COLO668 (cell line): ENCODE results near the gene TRIM2.

ENCODE experiments used
- DNase-seq: peaks from one replicate; lab custom pipeline; 2025; ENCODE audit not compliant: unreplicated experiment; lab: John Stamatoyannopoulos, UW

TRIM2 gene

GRCh38 chr4:153324046-153324445, 119.8 kb downstream of the TRIM2 start:
- no peak for DNase-seq

DNA sequence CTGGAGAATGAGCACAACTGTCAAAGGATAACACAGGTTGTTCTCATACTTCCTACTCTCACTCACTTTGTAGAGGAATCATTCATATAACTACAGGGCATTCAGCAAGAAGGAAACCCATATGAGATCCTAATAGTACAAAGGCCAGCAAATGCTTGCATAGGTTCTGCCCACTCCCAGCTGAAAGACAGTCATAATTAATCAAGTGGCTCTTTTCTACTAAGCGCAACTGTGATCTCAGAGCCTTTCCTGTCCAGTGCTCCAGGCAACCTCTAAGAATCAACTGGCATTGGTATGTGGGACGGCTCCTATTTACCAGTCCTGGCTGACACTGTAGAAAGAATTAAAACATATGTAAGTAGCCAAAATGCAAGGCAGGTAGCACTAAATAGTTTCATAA, 121.3 kb downstream of the TRIM2 start:
- DNase-seq, result no peak

GRCh38 chr4:153326513-153326912, 122.3 kb downstream of the TRIM2 start:
- no peak for DNase-seq

GRCh38 chr4:153327247-153327646, 123.0 kb downstream of the TRIM2 start:
- DNase-seq, result no peak

DNA sequence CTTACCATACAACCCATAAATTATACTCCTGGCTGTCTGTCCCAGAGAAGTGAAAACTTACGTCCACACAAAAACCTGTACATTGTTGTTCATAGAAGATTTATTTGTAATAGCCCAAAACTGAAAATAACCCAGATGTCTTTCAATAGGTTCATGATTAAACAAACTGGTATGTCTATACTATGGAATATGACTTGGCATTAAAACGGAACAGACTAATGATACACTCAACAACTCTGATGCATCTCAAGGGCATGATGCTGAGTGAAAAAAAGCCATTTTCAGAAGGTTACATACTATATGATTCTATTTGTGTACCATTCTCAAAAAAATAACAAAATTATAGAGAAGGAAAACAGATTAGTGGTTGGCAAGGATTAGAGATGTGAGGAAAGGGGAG, 128.7 kb downstream of the TRIM2 start:
- no peak for DNase-seq

DNA sequence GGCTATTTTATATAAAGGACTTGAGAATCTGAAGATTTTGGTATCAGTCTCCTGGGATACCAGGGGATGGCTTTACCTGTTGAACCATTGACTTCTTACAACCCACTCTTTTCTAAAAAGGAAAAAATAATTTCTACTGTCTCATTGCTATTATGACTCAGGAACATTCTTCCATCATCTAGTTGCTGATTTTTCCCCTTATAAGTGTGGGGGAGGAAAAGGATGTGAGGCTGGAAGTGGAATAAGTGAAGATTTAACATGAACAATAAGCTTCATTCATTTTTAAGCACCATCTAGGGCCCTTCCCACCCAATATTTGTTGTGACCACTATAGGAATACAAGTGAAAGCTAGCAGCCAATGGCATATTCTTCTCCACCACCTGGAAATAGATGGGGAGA, 129.6 kb downstream of the TRIM2 start:
- DNase-seq, result no peak

DNA sequence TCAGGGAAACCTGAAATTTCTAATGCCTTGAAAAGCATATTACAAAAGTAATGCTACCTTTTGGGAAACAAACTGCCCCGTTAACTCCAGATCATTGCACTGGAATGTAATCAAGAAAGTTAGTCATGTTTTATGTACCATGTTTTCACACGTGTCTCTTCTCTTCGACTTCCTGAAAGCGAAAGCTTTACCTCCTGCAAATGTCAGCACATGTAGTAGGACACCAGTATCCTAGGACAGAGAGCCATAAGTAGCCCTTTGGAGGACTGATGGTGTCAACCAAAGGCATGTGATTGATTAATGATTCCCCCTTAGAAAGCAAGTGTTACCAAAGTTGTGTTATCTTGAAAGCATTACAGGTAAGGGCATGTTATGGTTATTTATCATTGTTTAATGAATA, 131.4 kb downstream of the TRIM2 start:
- DNase-seq, result no peak

- no peak for DNase-seq
Observed at GRCh38 chr4:153337686-153338085, 133.4 kb downstream of the TRIM2 start.

DNA sequence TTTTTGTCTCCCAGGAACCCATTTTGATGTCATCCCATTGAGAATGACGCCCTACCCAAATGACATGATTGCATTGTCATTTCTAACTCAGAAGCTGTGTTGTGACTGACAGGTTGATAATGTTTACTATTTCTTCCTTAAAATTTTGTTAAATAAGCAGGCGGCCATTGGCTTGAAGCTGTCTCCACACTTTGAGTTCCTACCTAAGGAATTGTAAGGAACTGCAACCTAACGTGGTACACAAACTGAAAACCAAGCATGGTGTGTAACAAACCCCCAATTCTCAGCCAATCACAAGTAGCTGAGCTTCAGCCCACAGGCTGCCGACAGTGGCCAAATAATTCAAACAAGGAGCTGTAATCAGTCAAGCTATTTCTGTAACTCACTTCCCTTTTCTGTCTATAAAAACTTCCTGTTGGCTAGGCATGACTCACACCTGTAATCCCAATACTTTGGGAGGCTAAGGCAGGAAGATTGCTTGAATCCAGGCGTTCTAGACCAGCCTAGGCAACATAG, 137.4 kb downstream of the TRIM2 start:
- DNase-seq, result no peak

- DNase-seq, result no peak
Observed at GRCh38 chr4:153342751-153343552, 138.7 kb downstream of the TRIM2 start.

GRCh38 chr4:153344131-153345011, 140.1 kb downstream of the TRIM2 start, which contains the start of gene MND1:
MND1 (plus strand) TSS chr4:153344688; CDS start chr4:153344738, 50 bp downstream.
- DNase-seq, result peak; percentile 89

DNA sequence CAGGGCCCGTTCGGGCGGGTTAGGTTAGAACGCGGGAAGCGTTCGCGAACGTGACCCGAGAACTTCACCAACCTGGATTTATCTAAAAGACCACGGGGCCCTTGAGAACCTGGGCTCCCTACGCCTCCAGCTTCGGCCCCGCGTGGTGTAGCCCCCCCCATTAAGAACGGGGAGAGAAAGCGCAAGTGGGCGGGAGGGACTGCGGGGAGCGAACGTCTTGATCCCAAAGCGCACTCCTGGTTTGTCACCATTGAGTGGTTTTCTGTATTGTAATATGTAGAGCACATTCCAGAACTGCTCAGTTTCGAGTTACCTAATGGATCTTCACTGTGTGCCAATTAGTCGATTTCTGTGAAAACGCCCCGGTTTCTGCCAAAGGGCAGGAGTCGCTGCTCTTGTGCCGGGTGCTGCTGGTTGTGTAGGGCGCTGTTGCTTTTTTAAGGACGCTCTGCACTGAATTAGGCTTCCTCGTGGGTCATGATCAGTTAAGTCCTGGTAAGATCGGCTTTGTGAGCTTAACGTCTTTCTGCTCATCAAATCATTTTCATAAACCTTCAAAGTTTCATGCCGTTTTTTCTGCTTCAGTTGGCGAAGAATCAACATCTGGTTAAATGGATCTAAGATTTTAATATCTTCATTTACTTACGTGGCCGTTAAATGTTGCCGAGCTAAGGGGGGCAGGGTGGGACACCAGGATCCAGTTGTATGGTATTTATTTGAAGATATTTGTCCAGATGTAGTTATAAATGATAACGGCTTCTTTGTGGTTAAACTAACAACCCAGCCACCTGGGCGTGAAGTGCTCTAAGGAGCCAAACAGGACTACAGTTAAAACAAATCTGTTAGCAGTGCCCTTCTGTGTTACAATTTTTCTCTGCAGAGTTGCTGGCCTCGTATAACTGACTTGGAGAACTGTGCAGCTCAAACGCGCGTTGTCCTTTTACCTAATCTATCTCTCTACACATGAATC, 141.1 kb downstream of the TRIM2 start:
- DNase-seq, result peak; percentile 67

- DNase-seq, result no peak
Observed at GRCh38 chr4:153346031-153346430, 141.8 kb downstream of the TRIM2 start.

GRCh38 chr4:153346563-153346962, 142.3 kb downstream of the TRIM2 start:
- DNase-seq, result no peak

DNA sequence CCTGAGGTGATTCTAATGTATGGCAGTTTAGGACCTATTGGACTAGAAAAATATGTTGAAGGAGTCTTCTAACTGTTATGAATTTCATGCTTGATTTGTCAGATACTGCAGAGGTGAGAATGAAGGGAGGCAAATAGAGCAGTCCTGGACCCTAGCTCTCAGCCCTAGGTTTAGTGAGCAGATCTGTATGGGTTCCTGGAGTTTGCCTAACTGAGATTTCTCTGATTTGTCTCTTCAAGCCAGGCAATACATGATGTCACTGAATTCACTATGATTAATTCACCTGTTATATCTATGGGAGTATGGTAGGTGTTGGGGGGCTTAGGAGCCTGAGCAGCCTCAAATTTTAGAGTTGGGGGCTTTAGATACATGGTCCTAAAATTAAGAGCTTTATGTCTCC, 142.9 kb downstream of the TRIM2 start:
- no peak for DNase-seq

- no peak for DNase-seq
Observed at GRCh38 chr4:153348006-153348405, 143.8 kb downstream of the TRIM2 start.

DNA sequence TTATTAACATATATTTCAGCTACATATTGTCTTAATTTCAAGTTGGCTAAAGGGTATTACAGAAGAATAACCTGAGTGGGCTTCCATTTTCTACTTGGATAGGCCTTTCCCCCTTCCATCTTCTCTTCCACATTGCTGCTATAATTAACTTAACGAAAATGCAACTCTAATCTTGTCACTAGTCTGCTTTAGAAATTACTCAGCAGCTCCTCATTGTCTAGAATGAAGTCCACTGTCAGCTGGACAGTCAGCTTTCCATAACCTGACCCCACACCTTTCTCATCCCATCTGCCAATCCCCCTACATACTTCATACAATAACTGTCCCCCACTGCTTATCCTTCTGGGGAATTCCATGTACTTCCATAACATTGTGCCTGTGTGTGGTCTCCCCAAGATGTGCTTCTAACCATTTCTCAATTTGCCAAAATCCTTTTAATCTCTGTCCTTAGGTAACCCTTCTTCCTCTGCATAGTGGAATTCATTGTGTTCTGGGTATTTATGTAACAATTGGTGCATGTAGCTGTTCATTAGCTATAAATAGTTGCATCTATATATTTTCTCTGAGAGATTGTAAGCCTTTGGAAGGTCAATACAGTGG, 145.1 kb downstream of the TRIM2 start:
- DNase-seq, result no peak

GRCh38 chr4:153362184-153362583, 157.9 kb downstream of the TRIM2 start:
- DNase-seq, result no peak

GRCh38 chr4:153364061-153364460, 159.8 kb downstream of the TRIM2 start:
- DNase-seq, result no peak

GRCh38 chr4:153365003-153365402, 160.8 kb downstream of the TRIM2 start:
- DNase-seq, result no peak
